OCI-LY3 (cell line): ENCODE data around the gene PCF11.

Experiments
- H2AFZ ChIP-seq: fragments of 200-600, 300-600 bp; shearing (Covaris generic); 2 replicates; pipeline ENCODE4 v1.6.0; 2014; ENCODE audit warnings: antibody characterized with exemption, low read depth, low read length
- H3K27ac ChIP-seq: fragments of 200-600, 300-600 bp; sonication (generic); 2 replicates; pipeline ENCODE4 v1.5.1; 2014; ENCODE audit warnings: mild to moderate bottlenecking, low read length, moderate library complexity, mixed read lengths
- H3K27me3 ChIP-seq: fragments of 200-600, 300-600 bp; sonication (generic); 2 replicates; pipeline ENCODE4 v1.6.1; 2014; ENCODE audit warnings: low read depth, low read length, mixed read lengths
- H3K36me3 ChIP-seq: fragments of 200-600, 300-600 bp; sonication (generic); replicated peaks from 2 replicates; pipeline ENCODE3; 2014; ENCODE audit warnings: low read depth, low read length, mixed read lengths
- H3K4me1 ChIP-seq: fragments of 300-600, 200-600 bp; sonication (generic); 2 replicates; pipeline ENCODE4 v1.6.1; 2014; ENCODE audit warnings: low read length, mixed read lengths
- H3K4me2 ChIP-seq: fragments of 200-600, 300-600 bp; sonication (generic); 2 replicates; pipeline ENCODE4 v1.6.1; 2014; ENCODE audit warnings: low read length, mixed read lengths
- H3K4me3 ChIP-seq: fragments of 300-600, 200-600 bp; sonication (generic); 2 replicates; pipeline ENCODE4 v1.5.1; 2014; ENCODE audit warnings: antibody characterized with exemption, mild to moderate bottlenecking, low read length, moderate library complexity
- H3K79me2 ChIP-seq: fragments of 300-600, 200-600 bp; shearing (Covaris generic); 2 replicates; pipeline ENCODE4 v1.6.1; 2014; ENCODE audit warnings: mild to moderate bottlenecking, low read length, mixed read lengths
- H3K9ac ChIP-seq: fragments of 300-600, 200-600 bp; shearing (Covaris generic); 2 replicates; pipeline ENCODE4 v1.6.0; 2014; ENCODE audit warnings: mild to moderate bottlenecking, low read length, moderate library complexity
- H3K9me3 ChIP-seq: fragments of 200-600, 300-600 bp; shearing (Covaris generic); 2 replicates; pipeline ENCODE4 v1.6.1; 2014; ENCODE audit warnings: low read length, mixed read lengths; ENCODE audit not compliant: insufficient read depth
- H4K20me1 ChIP-seq: fragments of 200-600, 300-600 bp; sonication (generic); 2 replicates; pipeline ENCODE4 v1.6.1; 2016; ENCODE audit warnings: low read length, mixed read lengths; ENCODE audit not compliant: insufficient read depth
- CTCF ChIP-seq: fragments of 200-600, 300-600 bp; sonication (generic); IDR thresholded peaks from 2 replicates; pipeline ENCODE4 v1.5.1; 2014; ENCODE audit warnings: antibody characterized with exemption, low read length, low read depth
- EZH2phosphoT487 ChIP-seq: fragments of 200-600 bp; shearing (Covaris generic); IDR thresholded peaks from 2 replicates; pipeline ENCODE4 v1.6.1; 2018; ENCODE audit warnings: antibody characterized with exemption, mixed run types, low read depth

PCF11 gene

DNA sequence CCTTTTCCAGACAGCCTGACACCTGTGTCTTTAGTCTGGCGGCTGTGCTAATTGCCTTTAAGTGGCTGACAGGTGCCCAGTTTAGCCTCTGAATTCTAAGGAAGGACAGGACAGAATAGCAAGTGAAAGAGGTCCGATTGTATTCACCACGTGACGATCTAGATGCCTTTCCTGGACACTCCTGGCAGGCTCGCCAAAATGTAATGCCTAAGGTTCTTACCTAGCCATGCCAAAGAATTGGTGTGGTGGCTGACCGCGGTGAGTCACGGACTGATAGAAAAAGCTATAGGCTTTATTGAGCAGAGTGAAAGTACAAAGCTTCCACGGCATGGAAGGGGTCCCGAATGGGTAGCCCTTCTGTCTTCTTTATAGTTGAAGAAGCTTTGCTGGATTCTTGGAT, 63.3 kb downstream of the PCF11 start:
- Histone ChIP-seq H2AFZ (no peak overlapping the region), H3K36me3 (no peaks in the 10 kb centered on the region), H3K4me3 (no peak overlapping the region), H3K9ac (no peak overlapping the region), H3K27me3 (0 out of 2 replicates have a peak, but pooled peaks cover 3% of the 10 kb centered on the region), H3K4me1 (no peaks in the 10 kb centered on the region), H3K9me3 (no peaks in the 10 kb centered on the region), H3K27ac (no peak overlapping the region), H3K4me2 (no peak overlapping the region), H4K20me1 (no peaks in the 10 kb centered on the region), H3K79me2 (no peaks in the 10 kb centered on the region)
- TF ChIP-seq CTCF (no peak), EZH2phosphoT487 (no peak)

- Histone ChIP-seq H4K20me1 (no peaks in the 10 kb centered on the region), H3K36me3 (no peaks in the 10 kb centered on the region), H3K4me2 (no peak overlapping the region), H3K4me1 (no peaks in the 10 kb centered on the region), H2AFZ (no peak overlapping the region), H3K4me3 (no peak overlapping the region), H3K79me2 (no peaks in the 10 kb centered on the region), H3K27me3 (0 out of 2 replicates have a peak, but pooled peaks cover 3% of the 10 kb centered on the region), H3K9me3 (no peaks in the 10 kb centered on the region), H3K27ac (no peak overlapping the region), H3K9ac (no peak overlapping the region)
- TF ChIP-seq EZH2phosphoT487, result no peak
- TF ChIP-seq CTCF, result no peak
Measured at GRCh38 chr11:83221694-83222093, 64.8 kb downstream of the PCF11 start.

DNA sequence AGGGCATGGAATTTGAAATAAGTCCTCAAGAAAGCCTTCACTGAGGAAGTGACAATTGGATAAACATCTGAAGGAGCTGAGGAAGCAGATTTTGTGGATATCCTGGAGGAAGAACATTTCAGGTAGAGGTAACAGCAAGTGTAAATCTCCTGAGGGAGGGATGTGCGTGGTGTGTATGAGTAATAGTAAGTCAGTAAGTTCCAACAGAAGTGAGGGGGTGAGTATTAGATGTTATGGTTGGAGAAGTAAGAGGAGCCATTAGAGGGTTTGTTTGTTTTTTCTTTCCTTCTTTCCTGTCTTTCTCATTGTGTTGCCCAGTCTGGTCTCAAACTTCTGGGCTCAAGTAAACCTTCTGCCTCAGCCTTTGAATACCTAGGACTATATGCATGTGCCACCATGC, 65.6 kb downstream of the PCF11 start:
- H3K27me3 ChIP-seq, result 0 out of 2 replicates have a peak, but pooled peaks cover 3% of the 10 kb centered on the region
- no peaks in the 10 kb centered on the region for H4K20me1 ChIP-seq
- TF ChIP-seq EZH2phosphoT487 (no peak), CTCF (no peak)
- no peak overlapping the region for H3K9ac ChIP-seq
- H3K4me2 ChIP-seq, result no peak overlapping the region
- no peak overlapping the region for H2AFZ ChIP-seq
- H3K79me2 ChIP-seq, result no peaks in the 10 kb centered on the region
- H3K4me1 ChIP-seq, result no peaks in the 10 kb centered on the region
- H3K27ac ChIP-seq, result no peak overlapping the region
- H3K4me3 ChIP-seq, result no peak overlapping the region
- no peaks in the 10 kb centered on the region for H3K36me3 ChIP-seq
- H3K9me3 ChIP-seq, result no peaks in the 10 kb centered on the region

GRCh38 chr11:83223457-83223856, 66.5 kb downstream of the PCF11 start:
- no peak overlapping the region for H3K4me3 ChIP-seq
- H3K9me3 ChIP-seq, result no peaks in the 10 kb centered on the region
- 0 out of 2 replicates have a peak, but pooled peaks cover 3% of the 10 kb centered on the region for H3K27me3 ChIP-seq
- no peaks in the 10 kb centered on the region for H3K79me2 ChIP-seq
- no peak overlapping the region for H2AFZ ChIP-seq
- no peaks in the 10 kb centered on the region for H4K20me1 ChIP-seq
- no peaks in the 10 kb centered on the region for H3K36me3 ChIP-seq
- H3K27ac ChIP-seq, result no peak overlapping the region
- H3K4me1 ChIP-seq, result no peaks in the 10 kb centered on the region
- H3K9ac ChIP-seq, result no peak overlapping the region
- H3K4me2 ChIP-seq, result no peak overlapping the region
- TF ChIP-seq CTCF (no peak), EZH2phosphoT487 (no peak)
